Body of pancreas (tissue), 4 donors: ENCODE data around the gene HOXC4. TPM values are rescaled to one million over a fixed set of nuclear protein-coding genes. Genes with fewer than 3 reads are reported as not detected.

ENCODE experiments used
- ATAC-seq: fragments of 150-250 bp; one replicate; pipeline ENCODE4 v1.9.1; 2016
- DNase-seq, 4 donors: peaks; one replicate each; pipeline ENCODE4 v3.0.0-alpha.2; 2019
- H3K27ac ChIP-seq, 4 donors: fragments of 200-600 bp; sonication (generic); 1 replicate in 3 of 4; 2 replicates in 1 of 4; pipeline versions ENCODE4 v1.5.1 to v1.6.1; 2016 to 2019; ENCODE audit warnings: mild to moderate bottlenecking in 1 of 4, mixed read lengths in 1 of 4, moderate library complexity in 1 of 4
- H3K27me3 ChIP-seq, 2 donors: fragments of 200-600 bp; sonication (generic); one replicate each; pipeline ENCODE4 v1.6.0; 2016; ENCODE audit warnings: mild to moderate bottlenecking in 1 of 2
- H3K36me3 ChIP-seq, 2 donors: fragments of 200-600 bp; sonication (generic); replicated peaks in 1 of 2; 2 replicates each; pipeline ENCODE4 v1.5.1; 2016; ENCODE audit warnings: low read depth in 2 of 2; ENCODE audit not compliant: insufficient read depth in 1 of 2
- H3K4me1 ChIP-seq: fragments of 200-600 bp; sonication (generic); one replicate; pipeline ENCODE4 v1.6.0; 2016
- H3K4me3 ChIP-seq, 2 donors: fragments of 200-600 bp; sonication (generic); 1 replicate in 1 of 2; 2 replicates in 1 of 2; pipeline ENCODE4 v1.5.1; 2016 to 2019
- H3K9me3 ChIP-seq, 3 donors: fragments of 200-600 bp; sonication (generic); 1 replicate in 2 of 3; 2 replicates in 1 of 3; pipeline ENCODE4 v1.5.1; 2016
- POLR2A ChIP-seq, 3 donors: fragments of 450-650 bp; IDR thresholded peaks; one replicate each; pipeline ENCODE4 v1.6.1; 2016; ENCODE audit warnings: antibody characterized with exemption in 3 of 3, mild to moderate bottlenecking in 2 of 3
- WGBS, 2 donors: methylation state at CpG; one replicate each; pipeline ENCODE4 v1.1.5; 2017; 5-methylcytosine and 5-hydroxymethylcytosine counted together
- intact Hi-C: fragments of 100-400 bp; cut with DNase I; formaldehyde crosslinking; loops from one replicate; pipeline ENCODE4 v1.15.1; 2023
- total RNA-seq, 2 donors: library from RNA; depleted of rRNA; stranded (reverse); fragments of >200 nt; gene quantifications; one replicate each; pipeline ENCODE4 v1.1.0, GENCODE V29; 2016
- TF ChIP-seq, protein P1 (sequence below), 7 experiments: fragments of 450-650 bp in 4 of 7; fragments of 200-600 bp in 3 of 7; sonication (generic) in 3 of 7; IDR thresholded peaks; one replicate each; pipeline ENCODE4 v1.5.1; 2016 to 2019; ENCODE audit warnings: antibody characterized with exemption in 7 of 7

Gene HOXC4
- total RNA-seq, 2 donors from 2014 or later: not detected

DNA sequence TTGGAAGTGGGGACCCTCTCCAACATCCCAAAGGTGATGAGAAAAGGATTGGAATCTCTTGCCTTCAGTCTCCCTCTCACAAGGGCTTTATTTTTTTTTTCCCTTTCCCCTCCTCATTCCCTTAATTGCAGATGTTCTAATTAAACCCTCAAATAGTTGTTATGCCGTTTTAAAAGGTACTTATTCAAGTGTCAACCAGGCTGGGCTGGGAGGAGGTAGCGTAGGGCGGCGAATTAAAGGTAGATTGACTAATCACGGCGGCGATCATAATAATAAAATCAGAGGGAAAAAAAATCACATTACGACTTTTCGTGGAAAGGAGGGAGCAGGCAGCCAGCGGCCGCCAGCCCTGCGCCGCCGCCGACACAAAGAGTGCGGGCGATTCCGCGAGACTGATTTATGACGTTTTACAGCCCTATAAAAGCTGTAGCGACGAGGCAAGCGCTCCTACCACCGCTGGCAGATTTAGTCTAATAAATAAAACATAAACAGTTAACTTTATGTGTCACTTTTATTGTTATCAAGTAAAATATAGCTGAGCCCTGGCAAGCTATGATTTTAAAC lies 1.7 kb upstream of the HOXC4 start:
- H3K36me3 ChIP-seq: no peaks in the 10 kb centered on the region
- intact Hi-C loops: no loop called here
- ATAC-seq: no peak
- no peak for DNase-seq
- no peak overlapping the region for H3K4me3 ChIP-seq
- H3K27me3 ChIP-seq: peaks cover 0 to 29% of the 10 kb centered on the region in 2 donors
- H3K4me1 ChIP-seq: peaks cover 18% of the 10 kb centered on the region
- H3K9me3 ChIP-seq: no peaks in the 10 kb centered on the region
- no peak overlapping the region for H3K27ac ChIP-seq
- WGBS, 2 donors: 18 to 28% methylated on average over 24 of the region's 24 CpGs
- TF ChIP-seq, protein P1, sequence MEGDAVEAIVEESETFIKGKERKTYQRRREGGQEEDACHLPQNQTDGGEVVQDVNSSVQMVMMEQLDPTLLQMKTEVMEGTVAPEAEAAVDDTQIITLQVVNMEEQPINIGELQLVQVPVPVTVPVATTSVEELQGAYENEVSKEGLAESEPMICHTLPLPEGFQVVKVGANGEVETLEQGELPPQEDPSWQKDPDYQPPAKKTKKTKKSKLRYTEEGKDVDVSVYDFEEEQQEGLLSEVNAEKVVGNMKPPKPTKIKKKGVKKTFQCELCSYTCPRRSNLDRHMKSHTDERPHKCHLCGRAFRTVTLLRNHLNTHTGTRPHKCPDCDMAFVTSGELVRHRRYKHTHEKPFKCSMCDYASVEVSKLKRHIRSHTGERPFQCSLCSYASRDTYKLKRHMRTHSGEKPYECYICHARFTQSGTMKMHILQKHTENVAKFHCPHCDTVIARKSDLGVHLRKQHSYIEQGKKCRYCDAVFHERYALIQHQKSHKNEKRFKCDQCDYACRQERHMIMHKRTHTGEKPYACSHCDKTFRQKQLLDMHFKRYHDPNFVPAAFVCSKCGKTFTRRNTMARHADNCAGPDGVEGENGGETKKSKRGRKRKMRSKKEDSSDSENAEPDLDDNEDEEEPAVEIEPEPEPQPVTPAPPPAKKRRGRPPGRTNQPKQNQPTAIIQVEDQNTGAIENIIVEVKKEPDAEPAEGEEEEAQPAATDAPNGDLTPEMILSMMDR (IDR thresholded peaks at IDR 0.05): no peak
- no peak for TF ChIP-seq POLR2A (IDR thresholded peaks at IDR 0.05)

DNA sequence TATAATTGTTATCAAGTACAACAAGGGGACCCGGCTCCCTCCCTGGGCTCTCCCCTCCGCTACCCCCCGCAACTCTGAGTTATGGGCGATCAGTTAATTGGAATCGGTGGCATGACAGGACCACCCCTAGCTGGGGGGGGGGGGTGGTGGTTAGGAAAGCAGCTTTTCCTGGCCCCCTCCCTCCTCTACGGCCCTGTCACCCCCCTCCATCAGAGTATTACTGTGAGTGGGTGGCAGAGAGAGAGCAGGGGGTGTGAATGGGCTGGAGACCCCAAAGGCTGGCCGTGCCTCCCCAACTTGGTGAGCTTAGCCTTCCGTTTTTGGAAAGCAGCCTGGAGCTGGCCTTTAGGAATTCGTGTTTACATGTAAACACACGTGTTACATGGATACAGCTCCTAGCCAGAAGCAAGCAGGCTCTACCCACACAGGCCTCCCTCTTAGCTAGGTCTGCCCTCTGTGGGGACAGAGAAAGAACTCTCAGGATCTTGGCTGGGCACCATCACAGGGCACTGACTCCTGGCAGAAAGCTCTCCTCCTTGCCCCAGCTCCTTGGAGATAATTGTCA lies 1.1 kb upstream of the HOXC4 start:
- no peak for TF ChIP-seq POLR2A (IDR thresholded peaks at IDR 0.05)
- H3K27me3 ChIP-seq: peaks cover 0 to 23% of the 10 kb centered on the region in 2 donors
- H3K36me3 ChIP-seq: no peaks in the 10 kb centered on the region
- ATAC-seq (no peak), DNase-seq (no peak)
- no peak overlapping the region for H3K4me3 ChIP-seq
- no peak overlapping the region for H3K27ac ChIP-seq
- intact Hi-C loops: no loop called here
- no peaks in the 10 kb centered on the region for H3K9me3 ChIP-seq
- WGBS, 2 donors: 19 to 38% methylated on average over 10 of the region's 10 CpGs
- H3K4me1 ChIP-seq: peaks cover 13% of the 10 kb centered on the region

DNA sequence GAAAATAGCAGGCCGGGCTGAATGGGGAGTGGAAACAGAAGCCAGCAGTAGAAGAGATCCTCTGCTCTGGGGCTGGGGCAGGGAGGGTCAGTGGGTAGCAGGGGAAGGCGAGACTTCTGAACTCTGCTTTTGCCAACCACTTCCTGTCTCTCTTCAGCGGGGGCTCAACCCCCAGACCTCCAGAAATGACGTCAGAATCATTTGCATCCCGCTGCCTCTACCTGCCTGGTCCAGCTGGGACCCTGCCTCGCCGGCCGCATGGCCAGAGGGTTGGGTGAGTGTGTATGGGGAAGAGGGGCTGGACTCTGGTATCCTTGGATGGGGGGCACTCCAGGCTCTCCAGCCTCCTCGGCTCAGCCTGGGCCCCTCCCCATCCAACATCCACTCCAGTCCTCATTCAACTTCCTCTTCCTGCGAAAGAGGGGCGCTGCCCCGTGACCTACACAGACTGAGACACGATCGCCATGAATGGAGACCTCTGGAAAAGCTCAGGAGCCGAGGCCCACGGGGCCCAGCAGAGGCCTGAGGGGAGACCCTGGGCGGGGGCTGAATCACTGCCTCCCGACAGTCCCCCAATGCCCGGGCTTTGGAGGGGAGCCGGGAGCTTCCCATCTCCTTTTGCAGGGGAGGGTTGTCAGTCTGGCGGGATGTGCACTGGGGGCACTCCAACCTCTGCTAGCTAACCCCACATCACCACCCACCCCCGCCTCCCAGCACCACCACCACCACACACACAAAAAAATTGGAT lies 458 bp upstream of the HOXC4 start:
- peak overlapping the region in 1 of 2 donors; percentile 11 for H3K4me3 ChIP-seq
- TF ChIP-seq POLR2A (IDR thresholded peaks at IDR 0.05): no peak
- H3K36me3 ChIP-seq: no peaks in the 10 kb centered on the region
- H3K27me3 ChIP-seq: peaks cover 0 to 16% of the 10 kb centered on the region in 2 donors
- ATAC-seq (no peak), DNase-seq (no peak)
- H3K9me3 ChIP-seq: no peaks in the 10 kb centered on the region
- WGBS, 2 donors: 7 to 8% methylated on average over 14 to 22 of the region's 22 CpGs
- intact Hi-C loops: no loop called here
- H3K4me1 ChIP-seq: peaks cover 10% of the 10 kb centered on the region
- H3K27ac ChIP-seq: no peak overlapping the region

DNA sequence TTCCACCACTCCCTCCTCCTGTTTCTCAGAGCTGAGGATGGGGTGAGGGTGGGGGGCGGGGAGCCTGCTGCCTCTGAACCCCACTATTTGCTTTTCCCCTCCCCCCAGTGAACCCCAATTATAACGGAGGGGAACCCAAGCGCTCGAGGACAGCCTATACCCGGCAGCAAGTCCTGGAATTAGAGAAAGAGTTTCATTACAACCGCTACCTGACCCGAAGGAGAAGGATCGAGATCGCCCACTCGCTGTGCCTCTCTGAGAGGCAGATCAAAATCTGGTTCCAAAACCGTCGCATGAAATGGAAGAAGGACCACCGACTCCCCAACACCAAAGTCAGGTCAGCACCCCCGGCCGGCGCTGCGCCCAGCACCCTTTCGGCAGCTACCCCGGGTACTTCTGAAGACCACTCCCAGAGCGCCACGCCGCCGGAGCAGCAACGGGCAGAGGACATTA lies 1.1 kb downstream of the HOXC4 start:
- Histone ChIP-seq H3K36me3 (no peaks in the 10 kb centered on the region), H3K4me1 (peaks cover 10% of the 10 kb centered on the region), H3K9me3 (no peaks in the 10 kb centered on the region), H3K27me3 (peaks cover 0 to 14% of the 10 kb centered on the region in 2 donors), H3K27ac (no peak overlapping the region), H3K4me3 (no peak overlapping the region)
- DNase-seq (no peak), ATAC-seq (no peak)
- TF ChIP-seq, protein P1 (IDR thresholded peaks at IDR 0.05): no peak
- no peak for TF ChIP-seq POLR2A (IDR thresholded peaks at IDR 0.05)
- 22 to 34% methylated on average over 24 of the region's 24 CpGs for WGBS, 2 donors
- intact Hi-C loops: no loop called here

DNA sequence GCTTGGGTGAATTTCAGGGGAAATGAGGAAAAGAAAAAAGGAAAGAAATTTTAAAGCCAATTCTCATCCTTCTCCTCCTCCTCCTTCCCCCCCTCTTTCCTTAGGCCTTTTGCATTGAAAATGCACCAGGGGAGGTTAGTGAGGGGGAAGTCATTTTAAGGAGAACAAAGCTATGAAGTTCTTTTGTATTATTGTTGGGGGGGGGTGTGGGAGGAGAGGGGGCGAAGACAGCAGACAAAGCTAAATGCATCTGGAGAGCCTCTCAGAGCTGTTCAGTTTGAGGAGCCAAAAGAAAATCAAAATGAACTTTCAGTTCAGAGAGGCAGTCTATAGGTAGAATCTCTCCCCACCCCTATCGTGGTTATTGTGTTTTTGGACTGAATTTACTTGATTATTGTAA lies 1.9 kb downstream of the HOXC4 start:
- Histone ChIP-seq H3K27ac (no peak overlapping the region), H3K4me1 (peaks cover 10% of the 10 kb centered on the region), H3K27me3 (peaks cover 0 to 14% of the 10 kb centered on the region in 2 donors), H3K4me3 (no peak overlapping the region), H3K9me3 (no peaks in the 10 kb centered on the region), H3K36me3 (no peaks in the 10 kb centered on the region)
- WGBS, 2 donors: 69 to 79% methylated on average over 2 of the region's 2 CpGs
- ATAC-seq: no peak
- intact Hi-C loops: no loop called here
- no peak for DNase-seq
- TF ChIP-seq, protein P1 (IDR thresholded peaks at IDR 0.05): no peak
- TF ChIP-seq POLR2A (IDR thresholded peaks at IDR 0.05): no peak
